Measurements from ENCODE around the gene CFAP298. TPM values are rescaled to one million over a fixed set of nuclear protein-coding genes. Genes with fewer than 3 reads are reported as not detected.

Gene CFAP298
- total and polyA plus RNA-seq, 2 of the 13 experiments (the other 11 are each of a cell fraction or from before 2014, with no cell fraction given): 21.2 to 62.2 TPM

DNA sequence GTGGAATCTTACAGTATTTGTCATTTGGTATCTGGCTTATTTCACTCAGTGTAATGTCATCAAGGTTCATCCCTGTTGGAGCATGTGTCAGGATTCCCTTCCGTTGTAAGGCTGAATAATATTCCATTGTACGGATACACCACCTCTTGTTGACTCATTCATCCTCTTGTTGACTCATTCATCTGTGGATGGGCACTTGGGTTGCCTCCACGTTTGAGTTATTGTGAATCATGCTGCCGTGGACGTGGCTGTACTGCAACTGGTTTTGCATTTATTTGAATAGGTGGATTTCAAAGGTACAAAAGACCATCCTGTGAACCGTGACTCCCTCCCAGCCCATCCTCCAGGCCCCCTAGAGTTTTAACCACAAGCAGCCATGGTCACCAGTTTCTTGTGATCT lies 15.0 kb downstream of the CFAP298 start (continued):
- TF ChIP-seq, protein P1, sequence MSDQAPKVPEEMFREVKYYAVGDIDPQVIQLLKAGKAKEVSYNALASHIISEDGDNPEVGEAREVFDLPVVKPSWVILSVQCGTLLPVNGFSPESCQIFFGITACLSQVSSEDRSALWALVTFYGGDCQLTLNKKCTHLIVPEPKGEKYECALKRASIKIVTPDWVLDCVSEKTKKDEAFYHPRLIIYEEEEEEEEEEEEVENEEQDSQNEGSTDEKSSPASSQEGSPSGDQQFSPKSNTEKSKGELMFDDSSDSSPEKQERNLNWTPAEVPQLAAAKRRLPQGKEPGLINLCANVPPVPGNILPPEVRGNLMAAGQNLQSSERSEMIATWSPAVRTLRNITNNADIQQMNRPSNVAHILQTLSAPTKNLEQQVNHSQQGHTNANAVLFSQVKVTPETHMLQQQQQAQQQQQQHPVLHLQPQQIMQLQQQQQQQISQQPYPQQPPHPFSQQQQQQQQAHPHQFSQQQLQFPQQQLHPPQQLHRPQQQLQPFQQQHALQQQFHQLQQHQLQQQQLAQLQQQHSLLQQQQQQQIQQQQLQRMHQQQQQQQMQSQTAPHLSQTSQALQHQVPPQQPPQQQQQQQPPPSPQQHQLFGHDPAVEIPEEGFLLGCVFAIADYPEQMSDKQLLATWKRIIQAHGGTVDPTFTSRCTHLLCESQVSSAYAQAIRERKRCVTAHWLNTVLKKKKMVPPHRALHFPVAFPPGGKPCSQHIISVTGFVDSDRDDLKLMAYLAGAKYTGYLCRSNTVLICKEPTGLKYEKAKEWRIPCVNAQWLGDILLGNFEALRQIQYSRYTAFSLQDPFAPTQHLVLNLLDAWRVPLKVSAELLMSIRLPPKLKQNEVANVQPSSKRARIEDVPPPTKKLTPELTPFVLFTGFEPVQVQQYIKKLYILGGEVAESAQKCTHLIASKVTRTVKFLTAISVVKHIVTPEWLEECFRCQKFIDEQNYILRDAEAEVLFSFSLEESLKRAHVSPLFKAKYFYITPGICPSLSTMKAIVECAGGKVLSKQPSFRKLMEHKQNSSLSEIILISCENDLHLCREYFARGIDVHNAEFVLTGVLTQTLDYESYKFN (CRISPR knock-in tag; conservative IDR thresholded peaks at IDR 0.05): peak; percentile 70
- TF ChIP-seq, protein P2, sequence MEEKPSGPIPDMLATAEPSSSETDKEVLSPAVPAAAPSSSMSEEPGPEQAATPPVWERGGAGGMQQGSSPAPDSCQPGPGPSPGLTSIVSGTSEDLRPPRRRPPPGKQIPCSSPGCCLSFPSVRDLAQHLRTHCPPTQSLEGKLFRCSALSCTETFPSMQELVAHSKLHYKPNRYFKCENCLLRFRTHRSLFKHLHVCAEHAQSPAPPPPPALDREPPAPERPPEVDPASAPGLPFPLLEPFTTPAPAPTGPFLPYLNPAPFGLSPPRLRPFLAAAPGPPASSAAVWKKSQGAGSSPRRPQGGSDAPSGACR (CRISPR knock-in tag; IDR thresholded peaks at IDR 0.05): 0 out of 2 replicates have a peak, but pooled peaks have one; percentile 32
- TF ChIP-seq LCORL (IDR thresholded peaks at IDR 0.05): no peak
- TF ChIP-seq LCORL (CRISPR knock-in tag; IDR thresholded peaks at IDR 0.05): no peak
- TF ChIP-seq, protein P3, sequence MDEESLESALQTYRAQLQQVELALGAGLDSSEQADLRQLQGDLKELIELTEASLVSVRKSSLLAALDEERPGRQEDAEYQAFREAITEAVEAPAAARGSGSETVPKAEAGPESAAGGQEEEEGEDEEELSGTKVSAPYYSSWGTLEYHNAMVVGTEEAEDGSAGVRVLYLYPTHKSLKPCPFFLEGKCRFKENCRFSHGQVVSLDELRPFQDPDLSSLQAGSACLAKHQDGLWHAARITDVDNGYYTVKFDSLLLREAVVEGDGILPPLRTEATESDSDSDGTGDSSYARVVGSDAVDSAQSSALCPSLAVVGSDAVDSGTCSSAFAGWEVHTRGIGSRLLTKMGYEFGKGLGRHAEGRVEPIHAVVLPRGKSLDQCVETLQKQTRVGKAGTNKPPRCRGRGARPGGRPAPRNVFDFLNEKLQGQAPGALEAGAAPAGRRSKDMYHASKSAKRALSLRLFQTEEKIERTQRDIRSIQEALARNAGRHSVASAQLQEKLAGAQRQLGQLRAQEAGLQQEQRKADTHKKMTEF (CRISPR knock-in tag; IDR thresholded peaks at IDR 0.05): 0 out of 2 replicates have a peak, but pooled peaks have one; percentile 37
- TF ChIP-seq ZNF781 (CRISPR knock-in tag; IDR thresholded peaks at IDR 0.05; ENCODE audit: borderline replicate concordance, not compliant biosample characterization): no peak
- TF ChIP-seq EP300 (IDR thresholded peaks at IDR 0.05; ENCODE audit: low read depth in 2 of 2, low read length in 2 of 2): peak in 1 of 2 experiments; percentile 79; a peak in 2 of 4 replicates
- peak; percentile 68 for TF ChIP-seq EP300 (CRISPR knock-in tag; IDR thresholded peaks at IDR 0.05; ENCODE audit: borderline replicate concordance)
- TF ChIP-seq NFE2 (CRISPR knock-in tag; IDR thresholded peaks at IDR 0.05): no peak
- no peak for TF ChIP-seq MAFK (conservative IDR thresholded peaks at IDR 0.05 in 1 of 2, IDR thresholded peaks at IDR 0.05 in 1 of 2; ENCODE audit: low read length in 2 of 2)
- TF ChIP-seq FOXP1 (IDR thresholded peaks at IDR 0.05): no peak
- TF ChIP-seq FOXP1 (CRISPR knock-in tag; IDR thresholded peaks at IDR 0.05): peak; percentile 84
- no peak for TF ChIP-seq ZNF841 (CRISPR knock-in tag; IDR thresholded peaks at IDR 0.05; ENCODE audit: borderline replicate concordance)
- TF ChIP-seq SRY (CRISPR knock-in tag; IDR thresholded peaks at IDR 0.05): no peak
- TF ChIP-seq ZNF33B (CRISPR knock-in tag; IDR thresholded peaks at IDR 0.05): no peak
- TF ChIP-seq MIER3 (CRISPR knock-in tag; IDR thresholded peaks at IDR 0.05; ENCODE audit: borderline replicate concordance): 0 out of 2 replicates have a peak, but pooled peaks have one; percentile 18
- TF ChIP-seq, protein P4, sequence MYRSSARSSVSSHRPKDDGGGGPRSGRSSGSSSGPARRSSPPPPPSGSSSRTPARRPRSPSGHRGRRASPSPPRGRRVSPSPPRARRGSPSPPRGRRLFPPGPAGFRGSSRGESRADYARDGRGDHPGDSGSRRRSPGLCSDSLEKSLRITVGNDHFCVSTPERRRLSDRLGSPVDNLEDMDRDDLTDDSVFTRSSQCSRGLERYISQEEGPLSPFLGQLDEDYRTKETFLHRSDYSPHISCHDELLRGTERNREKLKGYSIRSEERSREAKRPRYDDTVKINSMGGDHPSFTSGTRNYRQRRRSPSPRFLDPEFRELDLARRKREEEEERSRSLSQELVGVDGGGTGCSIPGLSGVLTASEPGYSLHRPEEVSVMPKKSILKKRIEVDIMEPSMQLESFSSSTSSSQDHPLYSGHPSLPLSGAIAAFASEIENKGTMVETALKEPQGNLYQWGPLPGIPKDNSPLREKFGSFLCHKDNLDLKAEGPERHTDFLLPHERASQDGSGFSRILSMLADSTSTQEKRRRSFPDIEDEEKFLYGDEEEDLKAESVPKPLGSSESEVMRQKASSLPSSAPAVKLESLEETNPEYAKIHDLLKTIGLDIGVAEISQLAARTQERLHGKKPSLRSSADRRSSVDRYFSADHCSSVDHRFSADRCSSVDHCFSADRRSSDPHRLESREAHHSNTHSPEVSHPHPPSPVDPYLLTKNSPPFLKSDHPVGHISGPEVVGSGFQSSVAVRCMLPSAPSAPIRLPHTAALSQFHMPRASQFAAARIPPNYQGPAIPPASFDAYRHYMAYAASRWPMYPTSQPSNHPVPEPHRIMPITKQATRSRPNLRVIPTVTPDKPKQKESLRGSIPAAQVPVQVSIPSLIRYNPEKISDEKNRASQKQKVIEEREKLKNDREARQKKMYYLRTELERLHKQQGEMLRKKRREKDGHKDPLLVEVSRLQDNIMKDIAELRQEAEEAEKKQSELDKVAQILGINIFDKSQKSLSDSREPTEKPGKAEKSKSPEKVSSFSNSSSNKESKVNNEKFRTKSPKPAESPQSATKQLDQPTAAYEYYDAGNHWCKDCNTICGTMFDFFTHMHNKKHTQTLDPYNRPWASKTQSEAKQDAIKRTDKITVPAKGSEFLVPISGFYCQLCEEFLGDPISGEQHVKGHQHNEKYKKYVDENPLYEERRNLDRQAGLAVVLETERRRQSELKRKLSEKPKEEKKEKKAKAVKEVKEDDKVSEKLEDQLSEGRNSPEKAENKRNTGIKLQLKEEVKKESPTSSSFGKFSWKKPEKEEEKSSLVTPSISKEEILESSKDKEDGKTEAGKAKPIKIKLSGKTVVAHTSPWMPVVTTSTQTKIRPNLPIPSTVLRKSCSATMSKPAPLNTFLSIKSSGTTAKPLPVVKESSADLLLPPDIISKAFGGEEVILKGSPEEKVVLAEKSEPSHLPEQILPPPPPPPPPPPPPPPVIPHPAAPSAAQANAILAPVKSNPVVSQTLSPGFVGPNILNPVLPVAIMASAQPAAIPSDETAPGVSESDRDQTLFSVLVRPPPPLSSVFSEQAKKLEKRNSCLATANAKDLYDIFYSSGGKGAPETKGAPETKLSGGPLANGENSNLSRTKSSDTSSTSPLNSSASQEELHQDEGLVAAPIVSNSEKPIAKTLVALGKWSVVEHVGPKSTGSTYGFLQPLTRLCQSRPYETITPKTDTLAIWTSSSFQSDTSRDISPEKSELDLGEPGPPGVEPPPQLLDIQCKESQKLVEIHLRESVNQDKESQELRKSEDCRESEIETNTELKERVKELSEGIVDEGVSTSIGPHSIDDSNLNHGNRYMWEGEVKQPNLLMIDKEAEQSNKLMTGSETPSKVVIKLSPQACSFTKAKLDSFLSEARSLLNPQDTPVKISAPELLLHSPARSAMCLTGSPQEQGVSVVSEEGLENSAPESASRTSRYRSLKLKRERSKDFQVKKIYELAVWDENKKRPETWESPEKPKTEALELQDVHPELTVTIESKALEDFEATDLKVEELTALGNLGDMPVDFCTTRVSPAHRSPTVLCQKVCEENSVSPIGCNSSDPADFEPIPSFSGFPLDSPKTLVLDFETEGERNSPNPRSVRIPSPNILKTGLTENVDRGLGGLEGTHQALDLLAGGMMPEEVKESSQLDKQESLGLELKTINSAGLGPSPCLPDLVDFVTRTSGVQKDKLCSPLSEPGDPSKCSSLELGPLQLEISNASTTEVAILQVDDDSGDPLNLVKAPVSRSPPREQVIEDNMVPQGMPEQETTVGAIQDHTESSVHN (CRISPR knock-in tag; IDR thresholded peaks at IDR 0.05): no peak

All from HepG2 (cell line).